A549 treated with GW870086 at 1 μM for 4 hours (cell line): ENCODE results near the gene SIRPB2. TPM values are rescaled to one million over a fixed set of nuclear protein-coding genes. Genes with fewer than 3 reads are reported as not detected.

Source experiments
- total RNA-seq: library from RNA; stranded (reverse); fragments of 200-300 nt; extraction: Qiagen RNA extraction; gene quantifications from 5 replicates; pipeline ENCODE4 v1.2.3, GENCODE V29; 2022; ENCODE audit warnings: low read depth

Gene SIRPB2
- total RNA-seq = 0.09 TPM in 1 of 5 replicates, not detected in the others

GRCh38 chr20:1491281-1491840 is at the start of gene SIRPB2:
SIRPB2 (minus strand) TSS chr20:1491420; CDS start chr20:1491359, 61 bp downstream.

GRCh38 chr20:1466211-1467081 is 24.8 kb downstream of the SIRPB2 start, which contains the start of gene NSFL1C:
NSFL1C (minus strand) TSS chr20:1466849; CDS start chr20:1466824, 25 bp downstream.

Other genes with a start within 250 kb of the SIRPB2 start
- 3.6 to 4.7 TPM (median 4.1 TPM) in 5 replicates for gene SNPH, start 225.1 kb downstream of the SIRPB2 start, total RNA-seq
- 1.5 to 2.0 TPM (median 1.5 TPM) in 5 replicates for gene SDCBP2, start 162.3 kb downstream of the SIRPB2 start, total RNA-seq
- gene FKBP1A, start 98.4 kb downstream of the SIRPB2 start, total RNA-seq = 461 to 542 TPM (median 514 TPM) in 5 replicates
- 106 to 127 TPM (median 121 TPM) in 5 replicates for gene NSFL1C, start 24.6 kb downstream of the SIRPB2 start, total RNA-seq
- not detected in 5 replicates for gene SIRPD, start 66.3 kb upstream of the SIRPB2 start, total RNA-seq
- 0.17 to 0.66 TPM (median 0.64 TPM) in 5 replicates for gene SIRPB1, start 128.6 kb upstream of the SIRPB2 start, total RNA-seq
- 0.20 TPM in 1 of 5 replicates, not detected in the others for gene SIRPG, start 166.4 kb upstream of the SIRPB2 start, total RNA-seq